SHP77 (cell line): ENCODE data around the gene CYTH1.
"Not testable (repeated sequence)": the region's sequence is repeated elsewhere in the genome, so short reads cannot be mapped to it uniquely, and the experiment has no call there.

Source experiments
- DNase-seq, 2 experiments: peaks; one replicate each; lab custom pipeline; 2025; lab: John Stamatoyannopoulos, UW

Gene CYTH1

DNA sequence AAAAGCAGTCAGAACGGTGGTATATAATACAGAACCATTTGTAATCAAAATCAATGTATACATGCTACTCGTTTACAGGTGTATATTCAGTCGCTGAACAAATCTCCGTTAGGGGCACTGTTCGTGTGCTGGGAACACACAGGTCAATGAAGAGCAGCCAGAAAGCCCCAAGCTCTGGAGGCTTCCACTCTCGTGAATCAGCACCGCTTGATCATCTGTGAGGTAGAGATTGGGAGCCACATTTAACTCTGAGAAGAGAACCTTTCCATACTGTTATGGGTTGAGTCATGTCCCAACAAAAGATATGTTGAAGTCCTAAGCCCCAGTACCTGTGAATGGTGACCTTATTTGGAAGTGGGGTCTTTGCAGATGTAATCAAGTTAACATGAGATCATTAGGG lies 5.4 kb upstream of the CYTH1 start:
- no peak for DNase-seq

DNA sequence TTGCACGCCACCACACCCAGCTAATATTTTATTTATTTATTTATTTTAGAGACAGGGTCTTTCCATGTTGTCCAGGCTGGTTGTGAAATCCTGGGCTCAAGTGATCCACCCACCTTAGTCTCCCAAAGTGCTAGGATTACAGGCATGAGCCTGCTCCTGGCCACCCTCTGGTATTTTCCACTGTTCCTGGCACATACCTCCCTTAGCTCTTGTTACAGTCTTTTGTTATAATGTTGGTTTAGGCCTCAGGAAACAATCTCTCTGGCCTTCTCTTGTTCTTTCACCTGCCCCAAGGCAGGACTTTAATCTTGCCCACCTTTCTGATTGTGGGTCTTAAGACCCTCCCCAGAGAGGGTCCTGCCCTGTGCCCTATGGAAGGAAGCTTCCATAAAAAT lies 3.6 kb upstream of the CYTH1 start:
- no peak for DNase-seq

DNA sequence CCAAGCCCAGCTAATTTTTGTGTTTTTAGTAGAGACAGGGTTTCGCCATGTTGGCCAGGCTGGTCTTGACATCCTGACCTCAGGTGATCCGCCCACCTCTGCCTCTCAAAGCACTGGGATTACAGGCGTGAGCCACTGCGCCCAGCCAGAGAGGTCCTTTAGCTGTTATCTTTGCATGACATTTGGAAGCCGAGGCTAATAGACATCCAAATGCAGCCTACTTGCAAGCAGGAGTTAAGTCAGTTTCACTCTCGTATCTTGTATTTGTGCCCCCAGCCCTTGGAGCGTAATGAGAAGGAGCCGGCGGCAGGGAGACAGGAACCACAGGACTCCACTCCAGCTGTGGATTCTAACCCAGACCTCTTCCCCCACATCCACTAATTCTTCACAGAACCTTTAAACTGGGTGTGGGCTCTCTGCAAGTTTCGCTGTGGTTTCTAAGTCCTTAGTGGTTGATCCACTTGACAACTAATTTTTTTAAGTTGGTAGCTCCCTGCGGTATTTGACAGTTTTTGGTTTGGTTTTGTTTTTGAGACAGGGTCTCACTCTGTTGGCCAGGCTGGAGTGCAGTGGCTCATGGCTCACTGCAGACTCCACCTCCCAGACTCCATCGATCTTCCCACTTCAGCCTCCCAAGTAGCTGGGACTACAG lies 3.1 kb upstream of the CYTH1 start:
- no peak for DNase-seq

DNA sequence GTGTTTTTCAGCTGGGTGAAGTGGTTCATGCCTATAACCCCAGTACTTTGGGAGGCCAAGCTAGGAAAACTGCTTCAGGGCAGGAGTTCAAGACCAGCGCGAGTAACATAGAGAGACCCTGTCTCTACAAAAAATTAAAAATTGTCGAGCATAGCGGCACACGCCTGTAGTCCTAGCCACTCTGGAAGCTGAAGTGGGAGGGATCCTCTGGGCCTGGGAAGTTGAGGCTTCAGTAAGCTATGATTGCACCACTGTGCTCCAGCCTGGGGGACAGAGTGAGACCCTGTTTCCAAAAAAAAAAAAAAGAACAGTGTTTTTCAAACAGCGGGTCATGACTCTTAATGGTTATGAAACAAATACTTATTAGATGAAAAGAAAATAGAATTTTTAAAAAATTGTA lies 2.3 kb upstream of the CYTH1 start:
- no peak for DNase-seq

DNA sequence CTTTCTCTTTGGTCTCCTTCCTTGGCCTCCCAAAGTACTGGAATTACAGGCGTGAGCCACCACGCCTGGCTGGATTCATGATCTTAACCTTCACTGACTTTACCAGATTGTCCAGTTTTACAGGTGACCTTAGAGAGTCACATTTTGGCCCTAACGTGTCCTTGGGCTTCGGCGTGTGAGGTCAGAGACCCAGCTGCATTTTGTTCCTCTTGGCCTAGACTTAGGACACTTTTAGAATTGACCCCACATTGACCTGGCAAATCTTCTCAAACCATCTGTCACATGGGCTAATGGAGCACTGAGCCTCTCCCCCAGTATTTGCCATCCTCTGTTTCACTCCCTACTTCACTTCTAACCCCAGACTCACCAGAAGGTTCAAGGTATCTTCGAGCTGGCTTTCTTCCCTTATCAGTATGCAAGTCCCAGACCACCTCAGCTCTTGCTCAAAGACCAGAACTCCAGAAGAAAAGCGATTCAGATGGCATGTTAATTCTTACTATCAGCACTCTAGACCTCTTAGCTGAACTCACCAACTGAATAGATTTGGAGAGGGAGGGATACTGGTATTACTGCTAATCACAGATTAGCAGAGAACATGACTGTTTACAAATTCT lies 1.7 kb upstream of the CYTH1 start:
- no peak for DNase-seq

DNA sequence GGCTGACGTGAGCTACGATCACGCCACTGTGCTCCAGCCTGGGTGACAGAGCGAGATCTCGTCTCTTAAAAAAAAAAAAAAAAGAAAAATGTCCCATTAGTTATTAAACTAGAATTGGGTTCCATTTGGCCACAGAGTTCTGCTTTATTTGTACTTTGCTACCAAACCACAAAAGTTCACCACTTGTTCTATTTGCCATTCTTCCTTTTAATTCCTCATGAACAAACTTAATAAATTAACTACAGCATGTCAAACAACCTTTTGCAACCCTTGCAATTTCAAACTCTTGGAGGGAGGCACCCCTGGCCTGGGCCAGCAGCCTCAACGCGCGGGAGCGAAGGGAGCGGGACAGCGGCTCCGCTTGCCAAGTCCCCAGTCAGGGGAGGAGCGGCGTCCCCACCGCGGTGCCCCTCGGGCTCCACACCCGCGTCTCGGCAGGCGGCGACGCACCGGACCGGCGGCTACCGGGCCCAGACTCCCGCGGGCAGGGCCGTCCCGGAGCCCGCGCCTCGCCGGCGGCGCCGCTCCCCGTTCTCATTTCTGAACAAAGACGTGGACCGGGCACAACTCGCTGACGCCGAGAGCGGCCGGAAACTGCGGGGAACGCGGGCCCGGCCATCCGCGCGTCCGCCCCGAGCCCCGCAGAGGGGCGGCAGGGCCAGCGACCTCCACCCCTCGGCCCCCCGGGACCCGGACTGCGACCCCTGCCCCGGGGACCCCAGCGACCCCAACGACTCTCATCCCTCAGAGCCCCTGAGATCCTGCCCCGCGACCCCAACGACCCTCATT lies 775 bp downstream of the CYTH1 start:
- DNase-seq = peak in 1 of 2 experiments; percentile 19

DNA sequence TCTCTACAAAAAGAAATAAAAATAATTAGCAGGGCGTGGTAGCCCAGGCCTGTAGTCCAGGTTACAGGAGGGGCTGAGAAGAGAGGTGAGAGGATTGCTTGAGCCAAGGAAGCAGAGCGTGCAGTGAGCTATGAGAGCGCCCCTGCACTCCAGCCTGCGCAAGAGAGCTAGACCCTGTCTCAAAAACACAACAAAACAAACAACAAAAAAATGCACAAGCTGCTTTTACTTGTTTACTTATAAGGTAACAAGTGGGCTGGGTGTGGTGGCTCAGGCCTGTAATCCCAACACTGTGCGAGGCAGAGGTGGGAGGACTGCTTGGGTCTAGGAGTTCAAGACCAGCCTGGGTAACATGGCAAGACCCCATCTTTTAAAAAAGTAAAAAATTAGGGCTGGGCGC lies 1.7 kb downstream of the CYTH1 start:
- no peak for DNase-seq

DNA sequence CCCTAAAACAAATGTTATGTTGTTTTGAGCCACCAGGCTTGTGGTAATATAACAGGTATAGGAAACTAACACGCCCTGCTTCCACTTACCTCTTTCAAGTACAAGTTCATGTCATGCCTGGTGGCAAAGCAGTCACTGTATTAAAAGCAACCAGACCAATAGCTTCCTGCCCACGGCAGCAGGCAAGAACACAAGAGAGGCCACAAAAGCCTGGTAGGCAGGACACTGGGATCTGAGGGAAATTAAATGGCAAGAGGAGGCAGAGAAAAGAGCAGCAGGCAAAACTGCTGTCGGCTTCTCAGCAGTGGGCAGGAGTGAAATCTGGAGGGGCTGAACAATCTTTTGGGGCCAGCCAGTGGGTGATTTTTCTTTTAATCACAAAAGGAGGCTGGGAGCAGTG lies 2.2 kb downstream of the CYTH1 start:
- DNase-seq = no peak

DNA sequence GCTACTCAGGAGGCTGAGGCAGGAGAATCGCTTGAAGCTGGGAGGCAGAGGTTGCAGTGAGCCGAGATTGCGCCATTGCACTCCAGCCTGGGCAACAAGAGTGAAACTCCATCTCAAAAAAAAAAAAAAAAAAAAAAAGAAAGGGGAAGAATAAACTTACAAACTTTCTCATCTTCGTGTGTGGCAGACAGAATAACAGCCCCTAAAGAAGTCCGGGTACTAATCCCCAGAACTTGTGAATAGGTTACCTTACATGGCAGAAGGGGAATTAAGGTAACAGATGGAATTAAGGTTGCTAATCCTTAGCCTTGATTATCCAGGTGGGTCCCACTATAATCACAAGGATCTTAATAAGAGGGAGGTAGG lies 2.8 kb downstream of the CYTH1 start:
- DNase-seq = not testable (repeated sequence)

DNA sequence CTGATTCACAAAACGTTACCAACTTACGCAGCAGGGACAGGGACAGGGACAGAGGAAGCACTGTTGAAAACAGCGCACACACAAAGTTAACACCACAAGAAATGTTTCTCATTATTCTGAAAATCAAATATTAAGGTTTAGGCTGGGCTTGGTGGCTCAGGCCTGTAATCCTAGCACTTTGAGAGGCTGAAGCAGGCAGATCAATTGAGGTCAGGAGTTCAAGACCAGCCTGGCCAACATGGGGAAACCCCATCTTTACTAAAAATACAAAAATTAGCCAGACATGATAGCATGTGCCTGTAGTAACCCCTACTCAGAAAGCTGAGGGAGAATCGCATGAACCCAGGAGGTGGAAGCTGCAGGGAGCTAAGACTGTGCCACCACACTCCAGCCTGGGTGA lies 4.2 kb downstream of the CYTH1 start:
- DNase-seq = no peak

DNA sequence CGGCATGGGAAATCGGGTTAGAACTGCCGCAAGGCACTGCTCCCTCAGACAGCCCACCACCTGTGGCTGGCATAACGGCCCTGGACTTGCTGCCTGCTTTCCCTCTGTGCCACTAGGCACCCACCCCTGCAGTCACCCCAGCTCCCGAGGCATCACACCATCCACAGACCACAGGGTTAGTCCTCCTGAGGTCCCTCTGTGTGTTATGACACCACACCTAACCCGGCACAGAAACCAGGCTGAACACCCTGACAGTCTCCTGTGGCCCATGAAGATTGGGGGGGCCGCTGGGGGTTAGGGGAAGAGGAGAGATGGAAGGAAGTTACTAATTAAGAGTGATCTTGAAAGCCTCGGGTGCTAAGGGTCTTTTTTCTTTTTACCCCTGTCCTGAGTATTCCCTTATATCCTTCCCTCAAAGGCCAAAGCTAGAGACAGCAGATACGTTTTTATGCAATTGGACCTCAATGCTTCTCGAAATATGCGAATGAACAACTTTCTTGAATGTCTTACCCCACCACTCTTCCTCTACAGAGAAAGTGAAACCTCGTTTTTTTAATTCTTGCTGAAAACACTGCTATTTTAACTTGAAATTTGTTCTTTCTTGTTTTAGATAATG lies 7.0 kb downstream of the CYTH1 start:
- no peak for DNase-seq

DNA sequence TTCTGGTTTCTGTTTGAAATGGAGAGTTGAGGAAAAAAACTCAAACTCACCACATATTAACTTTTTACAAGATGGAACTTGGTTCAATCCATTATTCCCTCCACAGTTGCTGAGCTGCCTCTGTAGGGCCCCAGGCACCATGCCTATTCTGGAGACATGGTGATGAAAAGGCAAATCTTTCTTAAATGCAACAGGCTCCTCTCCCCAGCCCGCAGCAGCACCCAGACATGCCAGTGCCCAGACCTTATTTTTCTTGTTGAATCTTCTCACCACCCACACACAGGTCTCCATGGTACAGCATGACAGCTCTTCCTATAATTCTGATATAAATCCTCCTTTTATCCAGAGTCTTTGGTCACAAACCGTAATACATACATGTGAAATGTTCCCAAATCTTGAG lies 7.6 kb downstream of the CYTH1 start:
- no peak for DNase-seq

DNA sequence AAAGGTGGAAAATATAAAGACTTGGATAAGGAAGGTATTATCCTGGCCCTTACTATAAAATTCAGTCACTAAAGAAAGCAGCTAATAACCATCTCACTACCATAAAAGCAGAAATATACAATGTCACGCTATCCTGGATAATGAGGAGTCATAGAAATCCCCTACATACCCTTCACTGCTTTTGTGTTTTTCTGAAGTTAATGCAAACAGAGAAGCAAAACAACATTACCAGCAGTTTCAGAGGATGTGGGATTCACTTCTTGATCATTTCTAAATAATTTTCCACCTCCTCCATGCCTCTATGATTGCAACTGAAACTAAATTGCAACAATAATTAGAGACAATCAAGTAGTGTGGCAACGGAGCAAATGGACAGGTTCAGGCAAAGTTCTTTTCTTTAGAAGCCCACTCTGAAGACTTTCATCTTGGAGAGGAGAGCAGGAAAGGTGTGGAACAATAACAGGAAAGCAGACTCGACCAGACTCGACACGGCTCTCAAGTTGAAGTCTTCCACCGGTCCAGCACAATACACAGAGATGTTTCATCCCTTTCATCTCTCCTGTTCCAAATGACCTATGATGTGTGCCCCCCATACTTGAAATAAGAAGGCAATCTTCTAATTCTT lies 10.2 kb downstream of the CYTH1 start:
- no peak for DNase-seq

DNA sequence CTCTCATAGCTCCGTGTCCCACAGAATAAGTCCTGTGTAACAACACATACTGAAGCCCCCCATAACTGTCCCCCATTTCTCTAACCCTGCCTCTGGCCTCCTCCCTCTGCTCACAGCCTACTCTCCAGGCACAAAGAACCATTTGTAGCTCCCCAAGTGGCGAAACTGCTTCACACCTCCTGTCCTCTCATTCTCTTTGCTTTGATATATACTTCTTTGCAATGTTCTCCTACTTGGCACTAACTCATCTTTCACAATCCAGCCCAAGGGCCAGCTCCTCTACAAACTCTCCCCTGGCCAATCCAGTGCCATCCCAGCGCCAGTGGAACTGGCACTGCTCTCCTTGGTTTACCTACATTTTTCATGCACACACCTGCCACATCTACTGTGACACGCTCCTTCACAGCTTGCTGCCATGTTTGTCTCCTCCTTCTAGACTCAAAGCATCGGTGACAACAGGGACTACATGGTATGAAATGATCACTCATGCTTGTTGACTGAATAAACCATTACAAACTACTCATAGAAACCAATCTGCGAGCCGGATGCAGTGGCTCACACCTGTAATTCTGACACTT lies 12.8 kb downstream of the CYTH1 start:
- no peak for DNase-seq

DNA sequence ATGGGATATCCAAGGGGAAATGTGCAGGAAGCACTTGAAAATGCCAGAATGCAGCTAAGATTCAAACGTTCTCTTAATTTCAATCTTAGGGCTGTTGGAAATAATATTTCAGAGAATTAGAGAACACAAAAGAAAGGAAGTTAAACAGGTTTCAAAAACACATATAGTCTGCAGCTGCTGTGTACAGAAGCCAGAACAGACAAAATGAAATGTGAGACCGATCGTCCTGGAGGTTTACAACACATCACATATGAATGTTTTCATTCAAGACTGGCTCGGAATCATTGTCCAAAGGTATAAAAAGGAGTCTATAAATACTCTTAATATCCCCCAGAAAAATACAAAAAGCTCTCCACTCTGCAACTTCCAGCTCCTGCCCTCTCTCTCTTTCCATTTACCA lies 14.3 kb downstream of the CYTH1 start:
- DNase-seq = no peak

DNA sequence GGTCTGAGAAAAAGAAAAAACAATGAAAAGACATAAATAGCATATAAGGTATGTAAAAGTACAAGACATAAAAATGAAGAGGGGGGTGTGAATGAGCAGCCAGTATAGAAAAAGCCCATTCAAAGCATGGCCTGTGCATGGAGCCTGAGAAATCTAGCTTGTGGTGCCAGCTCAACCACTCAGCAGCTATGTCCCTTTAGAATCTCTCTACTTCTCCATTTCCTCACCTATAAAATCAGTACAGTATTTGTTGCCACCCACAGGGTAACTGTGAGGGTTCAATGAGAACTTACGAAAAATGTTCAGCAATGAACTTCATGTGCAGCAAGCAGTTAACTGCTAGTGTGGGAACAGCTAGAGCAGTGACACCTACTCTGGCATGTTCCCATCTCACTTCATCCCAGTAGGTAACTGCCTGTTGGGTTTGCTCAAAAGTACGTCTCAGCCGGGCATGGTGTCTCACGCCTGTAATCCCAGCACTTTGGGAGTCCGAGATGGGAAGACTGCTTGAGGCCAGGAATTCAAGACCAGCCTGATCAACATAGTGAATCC lies 15.3 kb downstream of the CYTH1 start:
- no peak for DNase-seq

DNA sequence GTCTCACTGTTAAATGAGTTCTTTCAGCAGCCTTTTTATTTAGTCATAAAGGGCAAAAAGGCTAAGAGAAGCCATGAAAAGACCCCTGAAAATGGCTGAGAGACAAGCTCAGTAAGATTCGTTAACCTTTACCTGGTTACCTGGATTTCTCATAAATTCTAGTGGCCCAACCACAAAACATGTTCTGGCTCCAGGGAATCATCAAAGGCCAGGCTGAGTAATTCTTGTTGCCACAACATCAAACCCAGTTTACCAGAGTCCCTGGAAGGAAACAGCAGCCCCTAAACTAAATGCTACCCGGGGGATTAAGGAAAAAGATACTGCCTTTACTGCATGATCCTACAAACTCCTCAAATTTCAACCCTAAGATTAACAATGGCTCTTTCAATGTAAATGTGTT lies 15.8 kb downstream of the CYTH1 start:
- DNase-seq = no peak

DNA sequence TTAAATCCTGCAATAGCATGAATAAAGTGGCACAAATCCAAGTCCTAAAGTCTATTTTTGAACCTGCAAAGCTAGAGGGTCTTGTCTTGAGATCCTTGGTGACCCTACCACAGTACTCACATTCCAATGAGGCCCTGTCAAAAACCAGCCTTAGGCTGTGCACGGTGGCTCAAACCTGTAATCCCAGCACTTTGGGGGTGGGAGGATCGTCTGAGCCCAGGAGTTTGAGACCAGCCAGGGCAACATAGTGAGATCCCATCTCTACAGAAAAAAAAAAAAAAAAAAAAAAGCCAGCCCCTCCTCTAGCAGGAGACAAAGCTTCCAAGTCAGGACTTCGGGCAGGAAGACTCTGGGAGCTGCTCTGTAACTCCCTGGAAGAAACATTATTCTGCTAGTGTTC lies 16.3 kb downstream of the CYTH1 start:
- DNase-seq = no peak

DNA sequence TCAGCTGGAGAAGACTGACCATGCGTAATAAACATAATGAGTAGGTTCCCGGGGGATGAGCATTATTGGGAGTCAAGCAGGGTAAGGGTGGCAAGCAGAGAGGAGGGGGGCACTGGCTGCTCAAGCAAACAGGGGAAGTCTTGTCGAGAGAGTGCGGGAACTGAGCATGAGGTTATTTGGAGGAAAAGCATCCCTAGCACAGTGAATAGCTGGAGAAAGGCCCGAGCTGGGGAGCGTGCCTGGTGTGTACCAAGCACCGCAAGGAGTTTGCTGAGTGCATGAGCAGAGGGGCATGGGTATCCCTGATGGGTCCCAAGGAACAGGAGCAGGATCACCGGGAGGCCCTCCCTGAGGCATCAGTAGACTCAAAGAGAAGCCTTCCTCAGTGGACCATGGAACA lies 17.2 kb downstream of the CYTH1 start:
- no peak for DNase-seq

DNA sequence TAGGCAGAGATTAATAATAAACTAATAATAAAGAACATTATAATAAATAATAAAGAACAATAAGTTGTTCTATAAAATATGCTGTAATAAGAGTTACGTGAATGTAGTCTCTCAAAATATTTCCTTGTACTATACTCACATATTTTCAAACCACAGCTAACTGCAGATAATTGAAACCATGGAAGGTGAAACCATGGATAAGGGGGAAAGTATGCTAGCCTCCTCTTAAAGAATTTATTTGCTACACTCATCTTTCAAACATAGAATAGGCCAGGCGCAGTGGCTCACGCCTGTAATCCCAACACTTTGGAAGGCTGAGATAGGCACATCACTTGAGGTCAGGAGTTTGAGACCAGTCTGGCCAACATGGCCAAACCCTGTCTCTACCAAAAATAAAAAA lies 18.5 kb downstream of the CYTH1 start:
- DNase-seq = no peak

DNA sequence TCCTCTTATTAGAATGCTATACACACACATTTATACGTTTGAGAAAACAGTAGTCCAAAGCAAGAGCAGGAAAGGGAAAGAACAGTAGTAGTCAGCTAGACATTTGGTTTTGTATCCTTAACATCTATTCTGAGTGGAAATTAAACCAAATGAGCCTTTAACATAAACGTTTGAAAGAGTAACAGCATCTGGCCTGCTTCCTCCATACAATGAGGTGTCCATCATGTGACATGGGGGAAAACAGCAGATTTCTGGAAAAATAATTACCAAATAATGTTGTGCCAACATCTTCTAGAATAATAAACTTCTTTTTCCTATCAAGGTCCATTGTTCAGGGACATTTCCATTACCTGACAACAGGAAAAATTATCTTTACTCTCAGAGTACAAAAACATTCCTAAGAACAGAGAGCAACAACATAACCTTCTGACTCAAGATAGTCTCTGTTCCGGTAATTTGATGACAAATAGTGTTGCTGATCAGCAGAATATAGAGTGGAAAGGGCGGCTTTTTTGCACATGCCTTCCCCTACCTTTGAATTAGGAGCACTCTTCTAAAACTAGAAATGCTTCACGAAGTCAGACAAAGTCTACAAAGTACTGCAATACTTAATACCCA lies 20.2 kb downstream of the CYTH1 start:
- DNase-seq = no peak

DNA sequence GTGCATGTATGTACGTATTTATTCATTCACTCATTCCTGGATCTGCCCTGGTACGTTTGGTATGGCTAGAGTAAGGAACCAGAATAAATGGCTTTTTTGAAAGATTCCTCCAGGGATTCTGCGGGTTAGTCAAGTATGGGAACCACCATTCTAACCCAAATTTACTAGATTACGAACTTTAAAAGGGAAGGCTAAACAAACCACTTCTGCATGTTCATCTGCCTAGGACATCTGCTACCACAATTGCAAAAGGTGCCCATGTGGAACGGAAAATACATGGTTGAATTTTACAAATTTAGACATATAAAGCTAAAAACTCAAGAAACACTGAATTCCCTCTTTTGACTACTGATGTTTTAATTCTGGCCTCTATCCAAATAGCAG lies 22.1 kb downstream of the CYTH1 start:
- no peak for DNase-seq
